SIG-M5 (cell line): ENCODE measurements around the gene BOD1.
"Not testable (repeated sequence)": the region's sequence is repeated elsewhere in the genome, so short reads cannot be mapped to it uniquely, and the experiment has no call there.

Experiments used
- DNase-seq: peaks from one replicate; lab custom pipeline; 2025; lab: John Stamatoyannopoulos, UW

The BOD1 gene

DNA sequence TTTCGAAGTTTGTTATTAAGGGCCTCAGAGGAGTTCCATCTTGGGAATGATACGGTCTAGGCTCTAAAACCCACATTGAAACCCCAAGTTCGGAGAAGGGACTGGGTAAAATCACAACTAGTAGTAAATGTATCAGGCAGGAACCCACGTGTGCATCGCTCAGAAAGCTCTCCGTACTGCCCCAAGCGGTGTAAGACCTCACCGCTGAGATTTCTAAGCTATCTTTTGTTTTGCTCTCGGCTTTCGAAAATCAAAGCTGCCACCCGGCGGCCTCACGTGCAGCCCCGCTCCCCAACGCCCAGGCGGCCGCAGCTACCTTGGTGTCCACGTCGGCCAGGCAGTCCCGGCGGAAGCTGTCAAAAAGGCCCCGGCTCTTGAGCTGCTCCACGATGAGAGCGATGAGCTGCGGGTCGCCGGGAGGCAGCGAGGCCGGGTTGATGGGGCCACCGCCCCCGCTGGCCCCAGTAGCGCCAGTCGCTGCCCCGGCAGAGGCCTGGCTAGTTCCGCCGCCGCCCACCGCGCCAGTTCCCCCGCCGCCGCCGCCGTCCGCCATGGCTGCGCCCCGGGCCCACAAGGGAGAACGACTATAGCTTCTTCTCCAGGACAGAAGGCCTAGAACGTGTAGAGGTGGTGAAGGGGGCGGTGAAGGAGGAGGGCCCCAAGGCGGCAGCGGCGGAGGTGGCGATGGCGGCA is 420 bp downstream of the BOD1 start:
- DNase-seq, result peak; percentile 14

DNA sequence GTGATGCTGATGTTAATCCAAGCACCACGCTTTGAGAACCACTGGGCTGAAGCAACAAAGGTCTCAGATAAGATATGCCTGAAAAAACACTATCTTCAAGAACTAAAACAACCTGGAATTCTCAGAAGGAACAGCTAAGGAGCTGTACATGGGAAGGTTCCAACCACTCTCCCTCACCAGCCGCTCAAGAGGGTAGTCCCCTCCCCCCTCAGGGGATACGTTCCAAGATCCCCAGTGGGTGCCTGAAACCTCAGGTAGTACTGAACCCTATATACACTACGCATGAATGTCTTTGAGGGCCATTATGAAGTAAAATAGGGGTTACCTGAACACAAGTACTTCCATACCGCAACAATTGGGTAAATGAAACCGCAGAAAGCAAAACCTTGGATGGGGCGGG is 1.9 kb downstream of the BOD1 start:
- no peak for DNase-seq

DNA sequence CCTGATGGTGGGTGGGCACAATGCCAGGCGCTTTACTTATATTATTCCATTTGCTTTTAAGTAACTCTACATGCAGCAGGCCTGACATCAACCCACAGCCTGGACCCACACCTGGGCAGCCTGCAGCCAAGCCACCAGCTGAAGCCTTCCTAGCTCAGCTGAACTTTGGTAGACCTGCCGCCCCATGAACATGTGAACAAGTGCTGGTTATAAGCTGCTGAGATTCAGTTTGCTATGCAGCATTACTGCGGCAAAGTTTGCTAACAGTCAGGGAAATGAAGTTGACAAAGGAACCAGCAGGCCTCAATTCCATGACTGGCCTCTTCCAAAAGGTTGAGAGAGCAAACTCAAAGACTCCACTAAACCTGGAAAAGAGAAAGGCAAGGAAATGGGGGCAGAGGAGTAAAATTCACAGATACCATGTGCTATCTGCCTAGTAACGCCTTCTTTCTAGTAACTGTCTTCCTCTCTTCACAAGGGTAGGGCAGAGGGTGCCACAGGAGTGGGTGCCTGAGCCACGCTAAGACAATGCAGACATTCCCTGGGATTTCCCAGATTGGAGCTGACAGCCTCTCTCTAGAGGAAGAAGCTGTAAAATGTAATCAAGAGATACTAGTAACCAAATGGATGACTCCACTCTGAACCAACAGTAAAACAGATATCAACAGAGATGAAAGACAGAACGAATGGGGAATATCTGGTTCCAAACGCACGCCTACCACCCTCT is 2.9 kb downstream of the BOD1 start:
- no peak for DNase-seq

- DNase-seq, result no peak
Measured at GRCh38 chr5:173612948-173613347, 3.5 kb downstream of the BOD1 start.

DNA sequence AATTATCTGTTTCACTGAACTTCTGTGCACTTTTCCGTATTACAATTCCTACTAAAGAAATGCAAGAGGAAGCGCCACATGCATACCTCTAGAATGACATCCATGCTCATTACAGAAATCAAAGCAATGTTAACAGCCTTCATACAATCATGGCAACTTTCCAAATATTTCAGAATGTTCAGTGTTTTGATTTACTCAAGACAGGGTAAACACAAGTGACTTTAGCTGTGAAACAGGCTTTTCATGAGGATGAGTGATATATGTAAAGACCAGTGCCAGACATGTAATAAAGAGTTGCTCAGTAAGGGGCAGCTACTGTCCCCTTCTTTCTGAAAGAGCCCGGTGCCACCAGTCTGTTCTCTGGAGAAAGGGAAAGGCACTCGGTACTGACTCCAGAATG is 4.7 kb downstream of the BOD1 start:
- DNase-seq, result no peak

GRCh38 chr5:173604141-173604540 is 12.3 kb downstream of the BOD1 start:
- no peak for DNase-seq

GRCh38 chr5:173602423-173602822 is 14.0 kb downstream of the BOD1 start:
- DNase-seq, result no peak

GRCh38 chr5:173598686-173599085 is 17.8 kb downstream of the BOD1 start:
- DNase-seq, result no peak

DNA sequence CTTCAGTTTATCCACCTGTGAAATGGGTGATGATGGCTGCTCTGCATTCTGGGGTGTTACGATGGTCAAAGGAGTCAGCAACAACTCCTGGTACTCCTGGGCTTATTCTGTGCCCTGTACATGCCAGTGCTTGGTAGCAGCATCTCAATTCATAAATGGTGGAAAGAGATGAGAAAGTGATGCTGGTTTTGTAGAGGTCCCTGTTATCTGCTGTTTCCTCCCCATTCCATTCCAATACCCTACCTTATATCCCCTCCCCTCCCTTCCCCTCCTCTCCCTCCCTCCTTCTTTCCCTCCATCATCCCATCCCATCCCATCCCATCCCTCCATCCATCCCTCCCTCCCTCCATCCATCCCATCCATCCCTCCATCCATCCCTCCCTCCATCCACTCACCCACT is 19.1 kb downstream of the BOD1 start:
- no peak for DNase-seq

DNA sequence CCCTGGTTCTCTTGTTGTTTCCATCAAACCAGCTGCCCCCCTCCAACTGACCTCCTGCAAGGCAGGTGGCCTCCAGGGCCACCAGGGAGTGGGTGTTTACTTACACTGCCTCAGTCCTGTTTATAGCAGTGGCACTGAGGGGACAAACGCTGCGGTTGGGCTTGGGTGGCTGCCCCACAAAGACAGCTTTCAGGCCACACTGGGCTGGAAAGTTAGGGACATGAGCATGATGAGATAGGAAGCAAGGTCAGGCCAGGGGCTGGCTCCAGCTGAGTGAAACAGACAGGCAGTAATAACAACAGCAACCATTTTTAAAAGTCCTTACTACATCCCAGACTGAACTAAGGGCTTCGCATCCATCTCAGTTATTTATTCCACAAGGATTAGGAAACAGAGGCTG is 20.6 kb downstream of the BOD1 start:
- no peak for DNase-seq

DNA sequence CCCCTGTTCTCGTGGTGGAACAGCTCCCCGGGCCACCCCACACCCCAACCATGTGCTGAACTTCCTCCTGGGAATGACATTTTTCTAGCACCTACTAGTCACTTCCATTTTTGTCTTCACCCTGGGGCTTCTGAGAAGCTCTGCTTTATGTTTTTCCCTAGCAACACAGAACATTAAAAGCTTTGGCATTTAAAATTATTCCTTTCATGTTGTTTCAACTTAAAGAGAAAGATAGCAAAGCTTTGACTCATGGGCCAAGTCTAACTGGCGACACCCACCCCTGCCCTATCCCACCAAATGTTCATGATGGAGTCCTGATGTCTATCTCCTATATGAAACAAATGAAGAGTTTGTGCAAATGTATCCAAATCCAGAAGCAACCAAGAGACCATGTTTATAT is 22.4 kb downstream of the BOD1 start:
- no peak for DNase-seq

GRCh38 chr5:173592050-173592669 is 24.3 kb downstream of the BOD1 start:
- no peak for DNase-seq

DNA sequence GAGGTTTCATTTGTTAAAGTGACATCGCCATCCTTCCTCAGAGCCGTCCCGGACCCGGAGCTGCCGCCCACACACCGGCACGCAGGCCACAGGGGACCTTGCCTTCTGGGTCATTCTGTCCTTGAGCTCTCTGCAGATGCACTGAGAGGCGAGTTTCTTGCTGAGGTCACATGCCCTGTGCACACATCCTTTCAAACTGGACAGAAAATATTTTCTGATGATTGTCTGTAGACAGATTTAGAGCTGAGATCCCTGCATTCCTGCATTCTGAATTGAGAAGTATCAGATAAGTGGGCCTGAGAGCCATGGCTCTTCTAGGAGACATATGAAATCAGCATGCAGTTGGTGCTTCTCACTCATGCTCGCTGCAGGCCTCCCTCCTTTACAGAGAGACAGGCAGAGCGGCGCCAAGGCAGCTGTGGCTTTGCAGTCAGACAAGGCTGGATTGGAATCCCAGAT is 25.4 kb downstream of the BOD1 start:
- DNase-seq, result no peak

DNA sequence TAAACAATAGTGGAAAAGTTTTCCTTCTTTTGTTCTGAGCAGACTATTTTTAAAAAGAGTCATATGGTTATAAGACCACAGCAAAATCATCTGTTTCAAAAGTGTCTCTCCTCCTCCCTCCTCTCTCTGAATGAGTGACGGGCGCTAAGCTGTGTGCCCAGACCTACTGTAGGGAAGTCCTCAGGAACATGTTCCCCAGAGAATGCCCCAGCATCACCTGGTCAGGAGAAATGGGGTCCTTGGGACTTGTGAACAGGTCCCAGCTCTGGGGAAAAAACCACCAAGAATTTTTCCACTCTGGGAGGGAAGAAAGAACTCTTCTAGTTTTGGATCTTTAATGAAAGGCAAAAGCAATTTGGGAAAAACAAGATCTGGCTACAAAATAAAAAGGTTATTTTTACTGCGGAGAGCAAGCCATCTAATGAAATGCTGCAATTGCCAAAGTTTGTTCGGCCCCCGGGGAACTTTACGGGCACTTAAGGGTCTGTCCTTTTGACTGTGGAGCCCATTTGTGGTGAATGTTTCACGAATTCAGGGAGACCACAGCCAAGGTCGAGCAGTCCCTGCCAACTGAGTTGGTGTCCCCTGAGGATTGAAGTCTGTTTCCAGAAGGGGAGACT is 25.9 kb downstream of the BOD1 start:
- no peak for DNase-seq

DNA sequence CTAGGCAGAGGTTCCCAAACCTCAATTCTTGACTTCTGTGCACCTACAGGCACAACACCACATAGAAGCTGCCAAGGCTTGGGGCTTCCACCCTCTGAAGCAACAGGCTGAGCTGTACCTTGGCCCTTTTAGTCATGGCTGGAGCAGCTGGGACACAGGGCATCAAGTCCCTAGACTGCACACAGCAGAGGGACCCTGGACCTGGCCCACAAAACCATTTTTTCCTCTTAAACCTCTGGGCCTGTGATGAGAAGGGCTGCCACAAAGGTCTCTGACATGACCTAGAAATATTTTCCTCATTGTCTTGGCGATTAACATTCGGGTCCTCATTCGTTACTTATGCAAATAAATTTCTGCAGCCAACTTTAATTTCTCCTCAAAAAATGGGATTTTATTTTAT is 30.3 kb downstream of the BOD1 start:
- not testable (repeated sequence) for DNase-seq

GRCh38 chr5:173583346-173583745 is 33.1 kb downstream of the BOD1 start:
- no peak for DNase-seq

GRCh38 chr5:173582216-173583111 is 34.0 kb downstream of the BOD1 start:
- no peak for DNase-seq

DNA sequence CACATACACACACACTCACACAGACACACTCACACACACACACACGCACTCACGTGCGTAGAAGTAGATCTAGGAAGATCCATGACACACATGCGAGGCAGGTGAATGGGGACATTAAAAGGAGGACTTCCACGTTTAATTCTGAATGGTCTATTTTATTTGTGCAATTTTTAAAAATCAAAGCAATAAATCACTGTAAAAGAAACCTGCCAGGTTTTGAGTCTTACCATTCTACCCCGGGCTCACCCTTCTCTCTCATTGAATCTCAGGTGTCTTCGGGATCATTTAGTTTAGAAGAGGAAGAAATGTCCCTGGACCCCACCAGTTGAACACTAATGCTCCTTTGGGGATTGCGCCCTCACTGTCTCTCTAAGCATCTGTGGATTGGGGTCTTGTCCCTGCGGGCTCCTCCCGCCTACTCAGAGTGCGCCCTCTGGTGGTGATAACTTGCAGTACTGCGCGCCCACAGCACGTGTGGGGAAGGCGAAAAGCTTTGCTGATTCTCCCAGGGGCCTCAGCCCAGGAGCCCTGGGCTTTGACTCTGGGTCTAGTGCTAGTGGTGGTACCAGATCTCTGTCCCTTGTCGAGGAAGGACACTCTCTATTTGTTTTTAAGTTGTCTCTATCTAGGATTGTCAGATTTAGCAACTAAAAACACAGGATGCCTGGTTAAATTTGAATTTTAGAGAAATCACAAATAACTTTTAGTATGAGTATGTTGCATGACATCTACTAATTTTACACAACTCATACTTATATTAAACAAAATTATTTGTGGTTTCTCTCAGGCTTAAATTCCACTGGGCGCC is 34.8 kb downstream of the BOD1 start:
- DNase-seq, result no peak

DNA sequence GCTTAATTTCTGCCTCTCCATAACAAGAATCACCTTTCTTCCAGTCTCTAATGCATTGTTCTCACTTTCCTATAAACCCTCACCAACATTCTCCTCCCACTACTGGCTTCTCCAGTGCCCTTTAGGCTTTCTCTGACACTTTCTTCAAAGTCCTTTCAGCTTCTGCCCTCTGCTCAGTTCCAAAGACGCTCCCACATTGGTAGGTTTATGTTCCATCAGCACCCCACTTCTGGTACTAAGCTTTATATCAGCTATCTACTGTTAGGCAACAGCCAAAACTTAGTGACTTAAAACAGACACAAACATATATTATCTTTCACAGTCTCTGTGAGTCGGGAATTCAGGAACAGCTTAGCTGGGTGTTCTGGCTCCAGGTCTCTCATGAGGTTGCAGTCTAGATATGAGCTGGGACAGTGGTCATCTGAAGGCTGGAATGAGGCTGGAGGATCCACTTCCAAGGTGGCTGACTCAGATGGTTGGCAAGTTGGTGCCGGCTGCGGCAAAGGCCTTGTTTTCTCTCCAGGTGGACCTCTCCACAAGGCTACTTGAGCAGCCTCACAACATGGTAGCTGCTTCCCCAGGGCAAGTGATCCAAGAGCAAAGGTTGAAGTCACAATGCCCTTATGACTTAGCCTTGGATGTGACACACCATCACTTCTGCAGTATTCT is 37.4 kb downstream of the BOD1 start:
- no peak for DNase-seq

GRCh38 chr5:173577817-173578216 is 38.6 kb downstream of the BOD1 start:
- DNase-seq, result no peak
